Muscle layer of colon (tissue), 2 donors: ENCODE data around the gene CD300C.

Source experiments
- H3K27ac ChIP-seq: one replicate; pipeline ENCODE4 v1.7.0; 2013; ENCODE audit warnings: low read depth, mild to moderate bottlenecking, low read length, moderate library complexity
- H3K27me3 ChIP-seq, 2 donors: one replicate each; pipeline ENCODE4 v1.7.0; 2013; ENCODE audit warnings: low read length in 2 of 2, mild to moderate bottlenecking in 2 of 2; ENCODE audit not compliant: insufficient read depth in 2 of 2, control insufficient read depth in 1 of 2
- H3K36me3 ChIP-seq: one replicate; pipeline ENCODE4 v1.7.0; 2013; ENCODE audit warnings: mild to moderate bottlenecking, low read length; ENCODE audit not compliant: insufficient read depth
- H3K4me1 ChIP-seq: one replicate; pipeline ENCODE4 v1.7.0; 2013; ENCODE audit warnings: mild to moderate bottlenecking, low read length; ENCODE audit not compliant: insufficient read depth
- H3K4me3 ChIP-seq, 2 donors: one replicate each; pipeline ENCODE4 v1.7.0; 2013; ENCODE audit warnings: low read length in 2 of 2, low read depth in 1 of 2, mild to moderate bottlenecking in 1 of 2, moderate library complexity in 1 of 2
- H3K9ac ChIP-seq: one replicate; pipeline ENCODE4 v1.7.0; 2013; ENCODE audit warnings: low read length
- H3K9me3 ChIP-seq: one replicate; pipeline ENCODE4 v1.7.0; 2013; ENCODE audit warnings: mild to moderate bottlenecking, low read length
- donor health status: abdominal sarcoma.
- donor health status: Adenocarcinoma of cecum.

The CD300C gene

GRCh38 chr17:74573169-74573568 lies 27.3 kb upstream of the CD300C start:
- H3K27ac ChIP-seq: no peak overlapping the region
- no peaks in the 10 kb centered on the region for H3K27me3 ChIP-seq
- peaks cover 4% of the 10 kb centered on the region for H3K9me3 ChIP-seq
- H3K4me3 ChIP-seq: no peak overlapping the region
- no peak overlapping the region for H3K9ac ChIP-seq
- no peaks in the 10 kb centered on the region for H3K36me3 ChIP-seq
- no peaks in the 10 kb centered on the region for H3K4me1 ChIP-seq

DNA sequence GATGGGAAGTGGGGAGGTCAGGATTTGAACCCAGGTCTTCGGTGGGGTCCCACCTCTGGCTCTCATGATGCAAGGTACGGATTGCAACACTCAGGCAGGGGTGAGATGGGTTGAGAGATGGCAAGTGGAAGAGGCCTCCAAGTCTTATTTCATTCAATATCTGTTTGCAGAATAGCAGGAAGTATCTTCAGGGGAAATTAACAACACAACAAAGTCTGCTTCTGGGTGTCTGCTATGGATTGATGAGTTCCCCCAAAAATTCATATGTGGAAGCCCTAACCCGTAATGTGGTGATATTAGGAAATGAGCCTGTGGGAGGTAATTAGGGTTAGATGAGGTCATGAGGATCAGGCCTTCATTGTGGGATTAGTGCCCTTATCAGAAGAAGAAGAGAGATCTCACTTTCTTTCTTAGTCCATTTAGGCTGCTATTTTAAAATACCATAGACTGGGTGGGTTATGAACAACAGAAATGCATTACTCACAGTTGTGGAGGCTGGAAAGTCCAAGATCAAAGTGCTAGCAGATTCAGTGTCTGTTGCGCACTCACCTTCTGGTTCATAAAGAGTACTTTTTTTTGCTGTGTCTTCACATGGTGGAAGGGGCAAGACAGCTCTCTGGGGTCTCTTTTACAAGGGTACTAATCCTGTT lies 25.8 kb upstream of the CD300C start:
- Histone ChIP-seq H3K27me3 (no peaks in the 10 kb centered on the region), H3K9ac (no peak overlapping the region), H3K9me3 (peaks cover 4% of the 10 kb centered on the region), H3K27ac (no peak overlapping the region), H3K4me3 (no peak overlapping the region), H3K36me3 (no peaks in the 10 kb centered on the region), H3K4me1 (no peaks in the 10 kb centered on the region)

DNA sequence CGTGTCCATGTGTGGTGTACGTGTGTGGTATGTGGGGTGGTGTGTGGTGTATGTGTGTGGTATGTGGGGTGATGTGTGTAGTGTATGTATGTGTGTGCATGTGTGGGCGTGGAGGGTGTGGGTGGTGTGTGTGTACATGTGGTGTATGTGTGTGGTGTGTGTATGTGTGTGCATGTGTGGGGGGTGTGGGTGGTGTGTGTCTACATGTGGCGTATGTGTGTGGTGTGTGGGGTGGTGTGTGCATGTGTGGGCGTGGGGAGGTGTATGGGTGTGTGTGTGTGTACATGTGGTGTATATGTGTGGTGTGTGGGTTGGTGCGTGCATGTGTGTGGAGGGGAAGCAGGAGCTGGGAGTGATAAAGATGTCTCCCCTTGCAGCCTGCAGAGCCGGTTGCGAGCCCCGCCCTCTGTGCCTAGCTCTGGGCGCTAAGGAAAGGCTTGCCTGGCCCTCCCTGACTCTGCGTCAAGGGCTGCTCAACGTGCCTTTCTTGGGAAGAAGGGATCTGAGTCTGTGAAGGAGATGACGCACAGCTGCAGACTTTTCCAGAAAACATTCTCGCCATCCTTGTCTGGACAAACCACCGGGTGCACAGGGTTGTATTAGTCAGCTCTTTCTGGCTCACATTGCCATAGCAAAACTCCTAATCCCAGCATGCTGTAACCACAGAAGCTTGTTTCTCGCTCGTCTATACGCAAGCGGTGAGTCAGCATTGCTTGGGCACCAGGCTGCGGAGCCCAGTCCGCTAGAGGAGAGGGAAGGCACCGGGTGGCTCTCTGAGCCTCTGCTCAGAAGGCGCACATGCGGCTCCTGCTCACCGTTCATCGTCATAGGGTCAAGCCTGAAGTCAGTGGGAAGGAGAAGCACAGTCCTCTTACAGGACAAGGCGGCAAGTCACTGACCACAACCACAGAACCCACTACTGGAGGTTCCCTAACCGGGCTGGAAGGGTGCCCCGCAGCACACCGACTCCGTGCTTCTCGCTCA lies 23.4 kb upstream of the CD300C start:
- peaks cover 4% of the 10 kb centered on the region for H3K9me3 ChIP-seq
- H3K27ac ChIP-seq: no peak overlapping the region
- no peak overlapping the region for H3K9ac ChIP-seq
- H3K36me3 ChIP-seq: no peaks in the 10 kb centered on the region
- no peaks in the 10 kb centered on the region for H3K27me3 ChIP-seq
- no peak overlapping the region for H3K4me3 ChIP-seq
- H3K4me1 ChIP-seq: no peaks in the 10 kb centered on the region

- H3K36me3 ChIP-seq: no peaks in the 10 kb centered on the region
- no peak overlapping the region for H3K4me3 ChIP-seq
- no peak overlapping the region for H3K9ac ChIP-seq
- no peak overlapping the region for H3K27ac ChIP-seq
- no peaks in the 10 kb centered on the region for H3K27me3 ChIP-seq
- peaks cover 4% of the 10 kb centered on the region for H3K9me3 ChIP-seq
- H3K4me1 ChIP-seq: no peaks in the 10 kb centered on the region
These were observed 22.4 kb upstream of the CD300C start for GRCh38 chr17:74568106-74568873.

GRCh38 chr17:74567397-74567796 lies 21.5 kb upstream of the CD300C start, which contains the start of gene CD300H:
CD300H (minus strand) TSS chr17:74567509.
- no peaks in the 10 kb centered on the region for H3K27me3 ChIP-seq
- peaks cover 4% of the 10 kb centered on the region for H3K9me3 ChIP-seq
- H3K4me1 ChIP-seq: no peaks in the 10 kb centered on the region
- no peak within 1 kb of the TSS for H3K27ac ChIP-seq
- H3K9ac ChIP-seq: no peak within 1 kb of the TSS
- H3K4me3 ChIP-seq: no peak within 1 kb of the TSS
- H3K36me3 ChIP-seq: no peaks in the 10 kb centered on the region

DNA sequence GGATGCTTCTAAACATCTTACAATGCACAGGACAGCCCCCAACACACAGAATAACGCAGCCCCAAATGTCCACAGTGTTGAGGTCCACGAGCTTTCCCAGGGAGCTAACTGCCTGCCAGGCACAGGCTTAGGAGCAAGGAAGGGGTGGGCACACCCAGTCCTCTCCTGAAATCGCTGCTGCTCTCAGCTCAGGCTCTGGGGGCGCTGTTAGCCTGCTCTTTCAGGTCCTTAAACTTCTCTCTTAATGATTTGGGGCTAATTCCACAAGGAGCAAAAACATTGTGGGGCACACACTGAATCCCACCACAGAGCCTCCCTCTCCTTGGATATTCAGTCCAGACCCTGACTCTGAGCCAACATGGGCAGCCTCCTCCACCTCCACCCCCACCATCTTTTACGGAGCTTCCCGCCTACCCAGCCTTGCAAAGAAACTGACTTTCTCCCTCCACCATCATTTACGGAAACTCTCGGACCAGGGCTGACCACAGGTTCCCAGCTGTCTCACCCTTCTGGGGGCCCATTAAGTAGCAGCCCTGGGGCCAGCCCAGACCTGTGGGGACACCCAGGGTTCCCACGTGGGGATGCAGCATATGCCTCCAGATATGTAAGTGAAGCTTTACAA lies 20.3 kb upstream of the CD300C start:
- H3K9ac ChIP-seq: no peak overlapping the region
- H3K36me3 ChIP-seq: no peaks in the 10 kb centered on the region
- no peaks in the 10 kb centered on the region for H3K9me3 ChIP-seq
- no peak overlapping the region for H3K27ac ChIP-seq
- H3K4me1 ChIP-seq: no peaks in the 10 kb centered on the region
- H3K27me3 ChIP-seq: no peaks in the 10 kb centered on the region
- no peak overlapping the region for H3K4me3 ChIP-seq

GRCh38 chr17:74565126-74565525 lies 19.2 kb upstream of the CD300C start:
- Histone ChIP-seq H3K4me3 (no peak overlapping the region), H3K4me1 (no peaks in the 10 kb centered on the region), H3K9ac (no peak overlapping the region), H3K27me3 (no peaks in the 10 kb centered on the region), H3K36me3 (no peaks in the 10 kb centered on the region), H3K9me3 (no peaks in the 10 kb centered on the region), H3K27ac (no peak overlapping the region)

DNA sequence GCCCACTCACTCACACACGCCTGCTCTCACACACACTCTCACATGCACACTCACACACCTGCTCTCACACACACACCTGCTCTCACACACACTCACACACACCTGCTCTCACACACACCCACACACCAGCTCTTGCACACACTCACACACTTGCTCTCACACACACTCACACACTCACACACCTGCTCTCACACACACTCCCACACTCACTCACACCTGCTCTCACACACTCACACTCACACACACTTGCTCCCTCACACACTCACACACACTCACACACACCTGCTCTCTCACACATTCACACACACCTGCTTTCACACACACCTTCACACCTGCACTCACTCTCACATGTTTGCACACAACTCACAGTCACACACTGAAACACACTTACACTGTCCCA lies 17.4 kb upstream of the CD300C start:
- Histone ChIP-seq H3K27me3 (no peaks in the 10 kb centered on the region), H3K4me3 (no peak overlapping the region), H3K9me3 (no peaks in the 10 kb centered on the region), H3K36me3 (no peaks in the 10 kb centered on the region), H3K27ac (no peak overlapping the region), H3K4me1 (no peaks in the 10 kb centered on the region), H3K9ac (no peak overlapping the region)

- no peak overlapping the region for H3K27ac ChIP-seq
- no peaks in the 10 kb centered on the region for H3K9me3 ChIP-seq
- no peak overlapping the region for H3K9ac ChIP-seq
- no peak overlapping the region for H3K4me3 ChIP-seq
- H3K36me3 ChIP-seq: no peaks in the 10 kb centered on the region
- H3K4me1 ChIP-seq: no peaks in the 10 kb centered on the region
- no peaks in the 10 kb centered on the region for H3K27me3 ChIP-seq
These were observed 15.7 kb upstream of the CD300C start for GRCh38 chr17:74561586-74561985.

DNA sequence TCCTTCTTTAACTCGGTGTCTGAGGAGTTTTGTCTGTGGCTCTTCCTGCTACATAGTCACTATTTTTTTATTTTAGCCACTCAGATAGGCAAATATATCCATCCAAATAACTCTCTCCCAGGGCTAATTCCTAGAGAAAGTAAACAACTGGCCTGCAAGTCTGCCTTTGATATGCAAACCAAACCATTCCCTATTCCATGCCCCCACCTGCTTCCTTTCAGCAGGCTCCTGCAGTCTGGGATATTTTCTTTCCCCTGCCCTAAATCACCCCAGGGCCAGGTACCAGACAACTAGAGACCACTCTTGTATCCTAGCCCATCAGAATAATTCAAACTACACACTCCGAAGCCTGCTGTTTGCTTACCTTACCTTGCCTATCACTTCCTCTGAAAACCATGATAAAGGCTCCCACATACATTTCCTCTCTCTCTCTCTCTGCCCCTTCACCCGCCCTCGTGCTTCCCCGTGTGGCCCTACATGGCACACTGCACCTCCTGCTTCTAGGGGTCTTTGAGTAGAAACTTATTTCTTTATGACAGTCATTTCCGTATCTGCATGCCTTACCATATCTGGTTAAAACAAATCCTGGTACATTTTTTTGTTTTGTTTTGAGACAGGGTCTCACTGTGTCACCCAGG lies 13.1 kb upstream of the CD300C start:
- Histone ChIP-seq H3K4me1 (no peaks in the 10 kb centered on the region), H3K27ac (no peak overlapping the region), H3K9ac (no peak overlapping the region), H3K36me3 (no peaks in the 10 kb centered on the region), H3K9me3 (no peaks in the 10 kb centered on the region), H3K4me3 (no peak overlapping the region), H3K27me3 (no peaks in the 10 kb centered on the region)
